ENCODE results near the gene PNMA8A. TPM values are rescaled to one million over a fixed set of nuclear protein-coding genes. Genes with fewer than 3 reads are reported as not detected.

Gene PNMA8A
- total and polyA plus RNA-seq, 2 of the 8 experiments (the other 6 are each of a cell fraction or from before 2014, with no cell fraction given): 10.0 to 22.8 TPM

GRCh38 chr19:46456930-46457329 is 14.4 kb downstream of the PNMA8A start (continued):
- TF ChIP-seq CHD7 (IDR thresholded peaks at IDR 0.05; ENCODE audit: insufficient replicate concordance, low read length): no peak
- no peak for TF ChIP-seq CEBPB (IDR thresholded peaks at IDR 0.05; ENCODE audit: low read depth, low read length)
- no peak for TF ChIP-seq RXRA (IDR thresholded peaks at IDR 0.05; ENCODE audit: insufficient read depth, low read depth, low read length)
- no peak for TF ChIP-seq CBX8 (IDR thresholded peaks at IDR 0.05; ENCODE audit: borderline replicate concordance, low read depth, low read length)
- no peak for TF ChIP-seq BCL11A (IDR thresholded peaks at IDR 0.05; ENCODE audit: low read depth in 2 of 2, low read length in 2 of 2)
- TF ChIP-seq EZH2 (IDR thresholded peaks at IDR 0.05; ENCODE audit: low read depth, low read length, severe bottlenecking): no peak
- TF ChIP-seq KDM5A (IDR thresholded peaks at IDR 0.05; ENCODE audit: low read length): no peak
- no peak for TF ChIP-seq HDAC2 (IDR thresholded peaks at IDR 0.05; ENCODE audit: borderline replicate concordance in 1 of 2, low read depth in 2 of 2, low read length in 2 of 2)
- TF ChIP-seq NANOG (IDR thresholded peaks at IDR 0.05; ENCODE audit: insufficient read depth, low read depth, low read length, poor library complexity, severe bottlenecking): no peak
- TF ChIP-seq PHF8 (conservative IDR thresholded peaks at IDR 0.05; ENCODE audit: low read depth, low read length): no peak
- TF ChIP-seq SRF (IDR thresholded peaks at IDR 0.05; ENCODE audit: low read depth, low read length): no peak

All from H1 (cell line).